GM19455 (cell line): ENCODE measurements around the gene MYH8.

Experiments used
- ATAC-seq: cut with Tn5 transposase; IDR thresholded peaks from one replicate; pipeline ENCODE4 v1.9.1; 2021; ENCODE audit not compliant: unreplicated experiment

Gene MYH8

GRCh38 chr17:10421900-10422542 lies at the start of gene MYH8:
TSS of gene MYH8 (minus strand) at chr17:10421950. CDS start at chr17:10420227, 1,723 bp downstream.
- ATAC-seq, result no peak

DNA sequence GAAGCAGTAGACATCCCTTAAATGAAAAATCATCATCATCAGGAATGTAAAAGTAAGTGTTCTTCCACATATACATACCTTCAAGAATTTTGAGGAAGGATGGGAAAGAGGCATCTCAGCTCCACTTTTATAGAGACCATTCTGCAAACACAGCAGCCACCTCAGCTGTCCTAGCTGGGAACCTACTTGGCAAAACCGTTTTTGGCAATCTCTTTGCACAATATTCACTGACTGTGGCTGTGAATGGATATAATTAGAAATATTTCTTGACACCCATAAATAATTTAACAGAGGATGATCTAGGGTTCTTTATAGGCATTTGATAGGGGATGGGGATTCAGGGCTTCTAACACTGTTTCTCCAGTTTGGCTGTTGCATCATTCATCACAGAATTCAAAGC lies 47.7 kb upstream of the MYH8 start, which contains the start of gene MYH4:
MYH4 (minus strand) TSS at position 101 of the 400 bp plus-strand sequence. CDS start 2,814 bp downstream, outside the sequence.
- ATAC-seq, result no peak

- no peak for ATAC-seq
These were observed 41.7 kb upstream of the MYH8 start for GRCh38 chr17:10463402-10463801.

- no peak for ATAC-seq
These were observed 38.3 kb upstream of the MYH8 start for GRCh38 chr17:10460062-10460461.

DNA sequence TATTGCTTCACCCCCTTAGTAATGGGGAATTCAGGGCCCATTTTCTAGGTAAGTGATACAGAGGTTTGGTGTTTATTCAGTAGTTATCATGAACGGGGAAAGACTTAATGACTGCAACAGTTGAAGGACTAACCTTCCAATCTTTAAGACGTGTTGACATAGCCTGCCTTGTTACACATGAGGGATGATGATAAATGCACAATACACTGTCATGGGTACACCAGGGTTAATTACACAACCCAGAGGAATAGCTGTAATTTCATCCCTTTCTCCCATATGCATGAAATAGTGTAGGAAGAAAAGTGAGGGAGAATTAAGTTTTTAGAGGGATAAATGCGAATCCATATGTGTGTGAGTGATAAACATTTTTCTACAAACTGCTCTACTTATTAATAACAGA lies 37.0 kb upstream of the MYH8 start:
- no peak for ATAC-seq

- ATAC-seq, result no peak
These were observed 36.2 kb upstream of the MYH8 start for GRCh38 chr17:10457952-10458351.

DNA sequence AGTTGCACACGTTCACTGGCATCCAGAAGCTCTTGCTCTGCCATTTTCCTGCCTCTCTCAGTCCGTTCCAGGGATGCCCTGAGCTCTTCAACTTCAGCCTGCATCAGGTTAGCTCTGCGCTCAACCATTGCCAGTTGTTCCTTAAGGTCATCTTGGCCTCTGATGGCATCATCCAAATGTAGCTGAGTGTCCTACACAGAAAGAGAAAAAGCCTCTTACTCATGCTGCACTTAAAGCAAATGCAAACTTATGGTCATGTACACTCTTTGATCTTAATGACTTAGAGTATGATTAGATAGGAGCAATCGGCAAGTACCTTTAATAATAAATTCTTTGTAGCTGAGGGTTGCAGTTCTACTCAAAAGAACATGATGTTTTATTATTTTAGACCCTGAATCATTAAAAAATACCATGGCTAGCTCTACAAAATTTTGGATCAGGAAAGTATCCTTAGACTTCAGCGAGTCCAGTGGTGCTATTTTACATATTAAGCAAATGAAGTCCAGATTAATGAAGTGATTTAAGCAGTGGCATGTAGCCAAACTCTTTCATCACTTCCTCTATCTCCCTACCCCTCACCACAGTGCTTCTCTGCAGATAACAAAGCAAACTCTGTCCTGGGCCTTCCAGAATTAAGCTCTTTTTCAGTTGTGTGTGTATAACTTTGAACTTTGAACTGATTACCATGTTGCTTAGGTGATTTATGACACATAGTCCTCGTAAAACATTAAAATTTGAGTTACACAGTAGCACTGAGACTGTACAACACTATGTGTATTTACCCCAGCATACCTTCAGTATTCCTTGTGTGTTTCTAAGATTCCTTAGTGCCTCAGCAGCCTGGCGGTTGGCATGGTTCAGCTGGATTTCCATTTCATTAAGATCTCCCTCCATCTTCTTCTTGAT lies 25.5 kb upstream of the MYH8 start:
- no peak for ATAC-seq

DNA sequence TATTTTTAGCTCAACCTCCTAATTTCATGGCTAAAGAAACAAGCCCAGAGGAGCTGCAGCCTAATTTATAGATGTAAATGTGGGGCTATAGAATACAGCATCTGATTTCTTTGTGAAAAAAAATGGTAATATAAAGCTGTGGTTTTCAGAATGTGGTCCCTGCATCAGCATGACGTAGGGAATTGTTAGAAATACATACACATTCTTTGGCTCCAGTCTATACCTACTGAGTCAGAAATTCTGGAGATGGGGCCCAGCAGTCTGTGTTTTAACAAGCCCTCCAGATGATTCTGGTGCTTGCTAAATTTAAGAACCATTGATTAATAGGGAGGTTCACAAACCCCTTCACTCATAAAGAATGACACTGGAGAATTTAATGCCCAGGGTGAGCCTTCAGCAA lies 18.1 kb upstream of the MYH8 start:
- no peak for ATAC-seq

- ATAC-seq, result no peak
These were observed 13.3 kb upstream of the MYH8 start for GRCh38 chr17:10435096-10435495.

- ATAC-seq, result no peak
These were observed 7.8 kb upstream of the MYH8 start for GRCh38 chr17:10429421-10430045.

DNA sequence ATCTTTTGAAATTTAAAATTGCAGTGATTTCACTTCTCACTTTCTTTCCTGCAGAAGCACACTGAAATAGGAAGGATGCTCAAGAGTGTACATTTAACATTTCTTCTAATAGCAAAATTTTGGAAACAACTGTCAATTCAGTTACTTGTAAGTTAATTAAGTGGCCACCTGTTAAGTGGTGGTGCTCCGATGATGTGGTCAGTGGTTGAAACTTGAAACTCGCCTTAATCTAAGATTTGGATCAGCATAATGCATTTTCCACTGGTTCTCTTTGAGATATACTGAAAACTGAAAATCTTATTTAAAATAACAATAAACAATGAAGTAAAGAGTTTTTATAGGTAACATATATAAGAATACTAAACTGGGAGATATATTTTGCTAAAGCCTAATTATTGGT lies 7.0 kb upstream of the MYH8 start:
- ATAC-seq, result no peak

DNA sequence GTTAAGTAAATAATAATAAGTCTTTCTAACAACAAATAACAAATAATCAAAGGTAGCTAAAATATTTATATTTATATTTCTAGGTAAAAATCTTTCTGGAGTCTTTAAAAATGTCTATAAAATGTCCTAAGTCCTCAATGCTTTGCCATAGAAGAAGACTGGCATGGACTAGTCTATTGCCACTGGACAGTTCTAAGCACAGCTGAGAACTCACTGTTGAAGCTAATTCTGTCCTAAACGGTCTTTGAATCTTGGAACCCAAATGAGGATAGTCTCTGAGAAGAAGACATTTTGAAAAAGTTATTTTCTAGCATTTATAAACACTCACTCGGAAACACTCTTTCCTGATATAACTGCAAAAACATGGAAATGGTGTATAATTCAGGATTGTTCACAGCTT lies 539 bp downstream of the MYH8 start:
- no peak for ATAC-seq

DNA sequence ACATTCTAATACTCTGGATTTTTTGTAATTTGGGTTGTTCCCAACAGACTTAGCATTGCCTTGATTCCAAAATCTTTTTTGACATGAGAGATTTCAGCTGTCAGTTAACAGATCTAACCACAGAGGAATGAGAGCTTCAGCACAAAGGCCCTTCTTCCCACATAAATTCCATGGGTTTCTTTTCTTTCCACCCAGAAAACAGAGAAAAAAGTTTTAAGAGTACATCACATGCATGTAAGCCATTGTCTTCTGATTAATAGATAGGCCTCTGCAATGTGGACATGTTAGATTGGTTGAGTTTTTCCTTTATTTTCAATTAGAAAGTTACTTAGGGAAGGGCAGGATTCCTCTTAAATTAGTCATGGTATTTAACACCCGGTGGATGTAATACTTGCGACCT lies 939 bp downstream of the MYH8 start:
- ATAC-seq, result no peak

GRCh38 chr17:10417431-10417830 lies 4.3 kb downstream of the MYH8 start:
- no peak for ATAC-seq

DNA sequence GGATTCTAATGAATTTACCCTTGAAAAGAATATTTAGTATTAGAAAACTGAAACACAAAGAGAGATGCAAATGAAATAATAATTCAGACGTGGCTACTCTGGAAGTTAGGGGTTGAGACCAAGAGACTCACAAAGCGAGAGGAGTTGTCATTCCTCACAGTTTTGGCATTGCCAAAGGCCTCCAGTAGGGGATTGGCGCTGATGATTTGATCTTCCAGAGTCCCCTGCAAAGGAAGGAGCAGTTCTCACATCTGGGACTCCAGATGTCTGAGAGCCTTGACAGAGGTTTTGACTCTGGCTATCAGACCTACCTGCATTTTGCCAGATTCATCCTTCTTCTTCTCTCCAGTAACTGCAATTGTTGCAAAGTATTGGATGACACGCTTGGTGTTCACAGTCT lies 6.6 kb downstream of the MYH8 start:
- no peak for ATAC-seq

DNA sequence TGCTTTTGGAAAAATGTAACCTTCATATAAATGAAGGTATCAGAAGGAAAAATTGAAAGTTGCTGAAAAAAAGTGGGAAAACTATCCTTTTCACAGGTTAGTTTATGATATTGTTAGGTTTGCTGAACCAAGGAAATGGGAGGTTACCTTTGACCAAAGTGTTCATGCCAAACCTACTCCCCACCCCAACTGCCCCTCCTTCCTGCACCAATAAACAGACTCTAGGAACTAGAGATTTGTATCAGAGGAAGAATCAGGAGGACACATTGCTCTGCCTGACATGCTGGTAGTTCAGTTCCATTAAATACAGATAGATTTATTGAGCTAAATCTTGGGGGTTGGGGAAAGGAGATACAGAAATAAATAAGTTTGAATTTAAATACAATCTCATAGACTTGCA lies 18.2 kb downstream of the MYH8 start:
- ATAC-seq, result no peak

DNA sequence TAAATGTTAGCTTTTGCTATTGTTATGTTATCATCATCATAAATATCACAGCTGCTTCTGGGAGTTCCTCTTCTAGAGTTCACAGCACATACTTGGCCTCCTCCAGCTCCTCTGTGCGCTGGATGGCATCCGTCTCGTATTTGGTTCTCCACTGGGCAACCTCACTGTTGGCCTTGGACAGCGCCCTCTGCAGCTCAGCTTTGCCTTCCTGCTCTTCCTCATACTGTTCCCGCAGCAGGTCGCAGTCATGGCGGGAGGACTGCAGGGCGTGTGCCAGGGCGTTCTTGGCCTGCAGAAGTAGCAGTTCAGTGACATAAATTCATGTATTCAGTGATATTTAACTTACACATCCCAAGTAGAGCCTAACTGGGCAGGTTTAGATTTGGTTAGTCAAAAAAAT lies 23.4 kb downstream of the MYH8 start:
- no peak for ATAC-seq

GRCh38 chr17:10396524-10397163 lies 25.1 kb downstream of the MYH8 start:
- no peak for ATAC-seq

- no peak for ATAC-seq
These were observed 27.4 kb downstream of the MYH8 start for GRCh38 chr17:10394201-10394887.

- no peak for ATAC-seq
These were observed 28.9 kb downstream of the MYH8 start for GRCh38 chr17:10392880-10393279.

GRCh38 chr17:10385871-10386270 lies 35.9 kb downstream of the MYH8 start:
- ATAC-seq, result no peak
